Esophagus squamous epithelium (tissue), 4 donors: ENCODE results near the gene MORN1.

Experiments
- CTCF ChIP-seq, 6 experiments: fragments of 450-650 bp in 4 of 6; fragments of 200-600 bp in 2 of 6; sonication (generic) in 2 of 6; IDR thresholded peaks; one replicate each; pipeline ENCODE4 v1.5.1; 2016 to 2019; ENCODE audit warnings: antibody characterized with exemption in 6 of 6, mild to moderate bottlenecking in 4 of 6, moderate library complexity in 4 of 6
- POLR2A ChIP-seq, 4 donors: fragments of 450-650 bp; IDR thresholded peaks; one replicate each; pipeline ENCODE4 v1.6.1; 2017; ENCODE audit warnings: antibody characterized with exemption in 4 of 4, mild to moderate bottlenecking in 4 of 4, moderate library complexity in 3 of 4

GRCh38 chr1:2312160-2312514 is 79.2 kb downstream of the MORN1 start:
- TF ChIP-seq CTCF (IDR thresholded peaks at IDR 0.05): no peak
- no peak for TF ChIP-seq POLR2A (IDR thresholded peaks at IDR 0.05)
